Fibroblast of upper back skin (primary cell): ENCODE data around the gene PITRM1.

Experiments
- DNase-seq: peaks from one replicate; pipeline ENCODE4 v3.0.0-alpha.2; 2013

Gene PITRM1

GRCh38 chr10:3137958-3138726 is 34.4 kb downstream of the PITRM1 start:
- DNase-seq: no peak

DNA sequence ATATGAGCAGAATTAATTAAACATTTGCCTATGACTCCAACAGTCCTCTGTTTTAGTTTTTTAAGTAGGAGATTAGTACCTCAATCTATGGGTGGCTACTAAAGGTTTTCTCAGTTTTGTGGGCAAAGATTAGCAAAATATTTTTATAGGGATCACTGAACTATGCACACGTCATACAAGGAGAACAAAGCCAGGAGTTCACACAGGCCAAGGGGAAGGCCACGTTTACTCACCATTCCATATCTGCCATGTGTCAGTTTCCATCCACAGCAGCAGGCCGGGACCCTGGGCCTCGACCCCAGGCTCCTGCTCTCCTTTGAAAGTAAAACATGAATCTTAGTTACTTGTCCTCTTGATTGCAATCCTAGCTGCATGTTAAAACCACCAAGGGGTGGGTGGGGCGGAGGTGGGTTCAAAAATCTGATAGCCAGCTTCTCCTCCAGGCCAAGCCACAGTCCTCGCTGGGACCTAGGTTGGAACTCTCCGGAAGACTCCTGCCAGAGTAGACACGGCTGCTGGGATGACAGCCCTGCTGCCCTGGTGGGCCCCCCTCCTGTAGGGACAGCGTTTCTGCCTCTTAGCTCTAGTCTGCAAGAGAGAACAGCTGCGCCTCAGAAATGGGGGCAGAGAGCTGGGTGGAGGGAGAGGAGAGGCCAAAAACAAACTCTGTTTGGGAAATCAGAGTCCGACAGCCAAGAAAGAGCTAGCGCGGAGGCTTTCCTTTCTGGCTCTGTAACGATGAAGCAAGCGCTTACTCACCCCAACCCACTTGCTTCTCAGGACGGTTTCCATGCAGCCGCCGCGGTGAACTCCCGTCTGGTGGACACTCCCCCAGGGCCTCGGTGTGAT is 35.6 kb downstream of the PITRM1 start:
- peak; percentile 76 for DNase-seq

- peak; percentile 11 for DNase-seq
These were observed 36.2 kb downstream of the PITRM1 start for GRCh38 chr10:3136336-3136735.

- DNase-seq: no peak
These were observed 37.6 kb downstream of the PITRM1 start for GRCh38 chr10:3135006-3135405.

DNA sequence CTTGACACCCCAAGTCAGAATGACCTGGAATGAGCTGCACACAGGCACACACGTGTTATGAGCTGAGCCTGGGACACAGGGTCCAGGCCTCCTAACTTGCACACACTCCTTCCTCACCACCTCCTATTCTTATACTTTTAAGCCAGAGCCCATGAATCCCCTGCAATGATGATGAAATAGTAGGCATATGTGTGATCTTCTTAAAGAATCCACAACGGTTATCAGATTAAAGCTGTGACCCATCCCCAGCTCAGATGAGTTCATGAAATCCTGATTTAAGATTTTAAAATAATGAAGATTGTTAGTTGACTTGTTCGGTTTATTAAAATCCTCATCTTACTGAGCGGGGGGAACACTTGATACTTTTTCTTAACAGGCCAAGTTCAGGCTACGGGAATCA is 38.6 kb downstream of the PITRM1 start:
- no peak for DNase-seq

DNA sequence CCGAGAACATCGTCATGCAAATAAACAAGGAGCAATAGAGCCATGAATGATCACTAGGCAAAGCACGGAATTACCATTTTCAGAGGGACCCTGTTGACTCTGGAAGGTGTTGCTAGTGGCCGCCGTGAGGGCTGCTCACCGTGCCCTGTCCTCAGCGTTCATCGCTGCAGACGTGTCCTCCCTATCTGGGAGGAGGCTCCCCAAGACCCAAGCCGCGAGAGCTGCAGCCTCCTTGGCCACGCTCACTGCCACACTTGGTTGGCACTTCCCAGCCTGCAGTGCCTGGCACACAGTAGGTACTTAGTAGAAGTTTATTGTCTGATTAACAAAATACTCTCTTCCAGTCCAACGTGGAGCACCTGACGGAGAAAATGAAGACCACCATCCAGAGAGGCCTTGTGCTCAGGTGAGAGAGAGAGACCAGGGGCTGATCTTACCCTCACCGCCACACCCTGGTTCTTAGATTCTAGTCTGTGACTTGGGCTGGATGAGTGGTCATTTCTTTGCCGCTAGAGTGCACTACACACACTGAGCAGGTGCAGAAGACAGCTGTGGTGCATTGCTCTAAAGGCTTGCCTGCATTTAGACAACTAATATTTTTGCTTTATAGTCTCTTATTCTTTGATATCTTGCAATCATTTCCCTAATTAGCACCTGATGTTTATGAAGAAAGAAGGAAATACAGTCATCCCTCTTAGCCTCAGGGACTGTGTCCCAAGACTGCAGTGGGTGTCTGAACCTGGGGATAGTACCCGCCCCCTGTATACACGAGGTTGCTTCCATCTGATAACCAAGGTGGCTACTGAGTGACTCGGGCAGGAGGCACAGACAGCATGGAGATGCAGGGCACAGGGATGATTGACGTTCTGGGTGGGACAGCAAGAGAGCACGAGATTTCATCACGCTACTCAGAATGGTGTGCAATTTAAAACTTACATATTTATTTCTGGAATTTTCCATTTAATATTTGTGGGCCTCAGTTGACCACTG is 40.3 kb downstream of the PITRM1 start:
- no peak for DNase-seq

DNA sequence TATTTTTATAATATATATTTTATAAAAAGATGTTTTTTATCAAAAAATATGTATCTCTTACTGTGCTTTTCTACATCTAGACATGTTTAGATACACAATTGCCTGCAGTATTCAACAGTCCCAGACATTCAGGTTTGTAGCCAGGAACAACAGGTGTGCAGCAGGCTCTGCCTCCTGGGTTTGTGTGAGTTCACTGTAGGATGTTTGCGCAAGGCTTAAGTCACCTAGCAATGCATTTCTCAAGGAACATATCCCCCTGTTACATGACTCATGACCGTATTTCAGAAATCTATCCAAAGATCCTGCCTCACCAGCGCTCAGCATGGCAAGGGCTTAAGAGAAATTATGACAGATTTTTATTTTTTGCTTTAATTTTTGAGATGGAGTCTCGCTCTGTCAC is 41.5 kb downstream of the PITRM1 start:
- DNase-seq: peak; percentile 21

- no peak for DNase-seq
These were observed 42.8 kb downstream of the PITRM1 start for GRCh38 chr10:3129581-3130340.

DNA sequence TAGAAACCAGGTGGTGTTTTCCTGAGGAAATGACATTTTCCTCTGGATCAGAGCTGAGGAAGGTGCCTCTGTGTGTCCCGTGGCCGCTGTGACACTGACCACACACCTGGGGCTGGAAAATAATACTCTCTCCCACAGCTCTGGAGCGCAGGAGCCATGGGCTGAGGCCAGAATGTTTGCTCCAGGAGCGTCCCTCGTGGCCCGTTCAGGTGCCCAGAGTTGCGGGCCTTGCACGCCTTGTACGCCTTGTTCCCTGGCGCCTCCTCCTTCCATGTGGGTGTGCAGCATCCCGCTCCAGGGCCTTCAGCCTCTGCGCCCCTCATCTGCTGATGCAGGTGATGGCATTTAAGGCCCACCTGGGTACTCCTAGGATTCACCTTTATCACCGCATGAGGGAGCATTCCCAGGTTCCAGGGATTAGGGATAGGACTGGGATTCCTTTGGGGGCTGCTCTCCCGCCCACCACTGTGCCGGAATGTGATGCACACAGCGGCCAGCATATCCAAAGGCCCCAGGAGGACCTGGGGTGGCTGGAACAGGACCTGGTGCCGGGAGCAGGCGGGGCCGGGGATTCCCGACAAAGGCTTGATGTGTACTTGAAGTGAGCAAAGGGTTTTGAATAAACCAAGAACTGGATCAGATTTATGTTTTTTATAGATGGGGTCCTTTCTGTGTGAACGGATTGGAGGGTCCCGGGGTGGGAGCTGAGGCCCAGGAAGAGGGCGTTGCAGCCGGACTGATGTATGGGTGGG is 44.0 kb downstream of the PITRM1 start:
- DNase-seq: no peak

DNA sequence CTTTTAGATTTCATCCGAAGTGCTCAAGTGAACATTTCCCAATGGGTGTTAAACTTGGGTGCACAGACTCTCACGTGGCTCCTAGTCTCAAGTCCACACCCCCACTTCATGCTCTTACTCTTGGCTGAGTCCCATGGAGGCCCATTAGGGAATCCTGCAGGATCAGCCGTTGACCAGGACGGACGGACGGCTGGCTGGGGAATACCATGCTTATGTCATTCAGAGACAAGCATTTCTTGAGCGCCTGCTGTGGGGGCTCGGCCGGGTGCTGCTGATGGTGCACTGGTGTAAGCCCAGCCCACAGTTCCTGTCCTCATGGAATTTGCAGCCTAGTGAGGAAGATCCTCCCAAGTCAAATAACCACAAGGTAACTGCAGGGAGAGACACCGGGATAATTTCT is 44.7 kb downstream of the PITRM1 start:
- DNase-seq: no peak

- no peak for DNase-seq
These were observed 45.7 kb downstream of the PITRM1 start for GRCh38 chr10:3126741-3127346.

- no peak for DNase-seq
These were observed 46.3 kb downstream of the PITRM1 start for GRCh38 chr10:3126249-3126648.

GRCh38 chr10:3125527-3126170 is 46.9 kb downstream of the PITRM1 start:
- no peak for DNase-seq

DNA sequence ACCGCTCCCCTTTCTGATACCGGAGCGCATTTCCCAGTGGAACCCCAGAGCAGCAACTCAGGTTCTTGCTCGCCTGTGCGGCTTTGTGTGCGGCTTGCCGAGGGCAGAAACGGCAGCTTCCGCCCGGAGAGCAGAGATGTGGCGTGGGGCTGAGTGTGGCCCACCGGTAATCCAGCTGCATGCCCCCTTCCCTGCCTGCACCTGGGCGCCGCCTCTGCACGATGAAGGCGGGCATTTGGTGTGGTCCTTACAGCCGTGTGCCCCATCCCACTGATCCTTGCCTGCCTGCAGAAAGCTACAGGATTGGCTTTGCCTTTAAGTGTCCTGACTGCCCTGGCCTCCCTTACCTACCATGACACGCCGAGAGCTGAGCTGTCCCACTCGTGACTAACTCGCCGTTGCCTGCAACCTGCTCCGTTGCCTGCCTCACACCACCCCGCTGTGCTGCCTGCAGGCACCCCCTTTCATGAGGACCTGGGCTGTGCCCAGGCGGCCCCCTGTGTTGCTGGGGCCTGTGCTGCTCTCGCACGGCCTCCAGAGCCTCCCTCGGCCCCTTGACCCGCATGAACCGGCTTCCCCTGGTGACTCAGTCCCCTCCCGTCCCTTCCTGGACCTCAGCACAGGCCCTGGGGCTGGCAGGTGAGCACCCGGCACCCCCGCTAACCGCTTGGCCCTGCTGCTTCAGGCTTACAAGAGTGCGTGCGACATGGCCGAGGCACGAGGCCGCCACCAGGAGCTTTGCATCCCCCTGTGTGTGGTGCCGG is 48.0 kb downstream of the PITRM1 start:
- DNase-seq: no peak

DNA sequence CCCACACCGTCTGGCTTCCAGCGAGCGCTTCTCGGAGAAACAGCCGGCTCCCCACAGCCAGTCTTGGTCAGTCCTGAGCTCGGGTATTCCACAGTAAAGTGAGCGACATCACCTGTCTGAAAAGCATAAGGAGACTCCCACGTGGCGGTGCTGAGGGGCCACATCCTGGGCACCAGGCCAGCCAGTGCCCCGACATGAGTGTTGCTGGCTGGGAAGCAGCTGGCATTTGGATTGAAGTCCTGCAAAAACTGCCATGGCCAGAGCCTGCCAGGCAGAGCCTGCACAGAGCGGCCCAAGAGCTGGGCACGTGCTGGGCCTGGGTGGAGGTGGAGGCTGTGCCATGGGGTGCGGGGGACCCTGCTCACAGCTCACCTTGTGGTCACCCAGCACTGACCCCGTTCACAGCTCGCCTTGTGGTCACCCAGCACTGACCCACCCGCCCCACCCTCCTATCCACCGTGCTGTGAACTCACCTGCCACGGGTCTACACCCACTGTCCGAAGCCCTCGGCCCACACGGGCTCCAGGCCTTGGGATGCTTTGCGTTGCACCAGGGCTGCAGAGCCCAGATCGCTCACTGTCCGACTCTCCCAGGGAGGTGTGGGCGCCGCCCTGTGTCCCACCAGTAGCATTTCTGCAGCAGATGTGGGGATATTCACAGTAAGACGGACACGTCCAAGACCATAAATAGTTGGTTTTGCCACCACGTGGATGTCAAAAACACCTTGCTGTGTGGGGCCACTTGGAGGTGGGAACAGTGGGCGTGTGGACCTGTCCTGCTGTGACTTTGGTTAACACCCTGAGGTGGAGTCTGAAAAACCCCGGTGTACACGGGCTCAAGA is 48.8 kb downstream of the PITRM1 start:
- no peak for DNase-seq

- DNase-seq: no peak
These were observed 49.9 kb downstream of the PITRM1 start for GRCh38 chr10:3122486-3123205.

DNA sequence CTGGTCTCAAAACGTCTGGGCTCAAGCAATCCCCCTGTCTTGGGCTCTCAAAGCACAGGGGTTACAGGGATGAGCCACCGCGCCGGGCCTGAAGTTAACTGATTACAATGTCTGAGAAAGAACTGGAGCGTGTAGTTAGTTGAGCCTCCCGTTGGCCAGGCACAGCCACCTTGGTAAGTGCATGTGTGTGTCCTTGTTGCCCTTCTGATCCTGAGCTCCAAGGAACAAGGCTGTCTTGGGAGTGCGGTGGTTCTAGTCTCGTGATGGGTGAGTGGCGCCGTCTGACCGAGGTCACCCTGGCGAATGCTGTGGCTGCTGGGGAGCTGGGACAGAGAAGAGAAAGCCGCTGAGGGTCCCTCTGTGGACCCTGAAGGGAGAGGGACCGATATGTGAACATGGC is 50.5 kb downstream of the PITRM1 start:
- DNase-seq: no peak
